ENCODE data around the gene SART1. TPM values are rescaled to one million over a fixed set of nuclear protein-coding genes. Genes with fewer than 3 reads are reported as not detected.

The SART1 gene
- total RNA-seq, 1 experiment from 2014 or later, result 74.6 TPM

- no peak overlapping the region for H2AFZ ChIP-seq
- TSS peak; percentile 12 for BruUV-seq (replicated peaks)
- H3F3A ChIP-seq (ENCODE audit: insufficient read depth, low read depth), result peaks cover 53% of the 10 kb centered on the region
- DNase-seq, result peak; percentile 97 to 100
- H3K4me3 ChIP-seq, result peak overlapping the region; percentile 1; the same call in 1 of the 2 replicates
- 0 out of 2 replicates have a peak, but pooled peaks cover 4% of the 10 kb centered on the region for H3K79me2 ChIP-seq (ENCODE audit: low read depth)
- H3K4me2 ChIP-seq, result peak overlapping the region; percentile 75
- intact Hi-C loops (cut with micrococcal nuclease; ENCODE audit: unreplicated experiment), result loop anchor here (1.0 to 5.0 kb wide), 6 partner anchors 11 to 456 kb away; partner anchors contain the start of genes BANF1, EIF1AD, FAM89B and LTBP3
- ChIA-PET CTCF (interaction anchor here (0.6 to 0.8 kb wide), 3 partner anchors 9 to 35 kb away, joined by 3 to 6 read pairs (median 3); no protein-coding TSS in a partner anchor), POLR2A (ENCODE audit: unreplicated experiment) (interaction anchor here (0.6 to 0.7 kb wide), 3 partner anchors 12 to 113 kb away, joined by 3 to 29 read pairs (median 3); no protein-coding TSS in a partner anchor)
- no peaks in the 10 kb centered on the region for H4K20me1 ChIP-seq (ENCODE audit: insufficient read depth)
- no peak for TF ChIP-seq EZH2 (IDR thresholded peaks at IDR 0.05; ENCODE audit: low read depth)
- no peak for TF ChIP-seq CTCF (conservative IDR thresholded peaks at IDR 0.05)
- peak overlapping the region; percentile 43 for H3K27ac ChIP-seq
- no peaks in the 10 kb centered on the region for H3K27me3 ChIP-seq (ENCODE audit: insufficient read depth, low read depth)
- H3K4me1 ChIP-seq (replicated peaks; ENCODE audit: insufficient read depth), result peaks cover 68% of the 10 kb centered on the region
- no peaks in the 10 kb centered on the region for H3K9me3 ChIP-seq (ENCODE audit: insufficient read depth, low read depth)
- H3K9me2 ChIP-seq (ENCODE audit: insufficient read depth), result no peaks in the 10 kb centered on the region
- H3K36me3 ChIP-seq (ENCODE audit: low read depth), result no peaks in the 10 kb centered on the region
These were observed 51.6 kb downstream of the SART1 start for GRCh38 chr11:66012946-66013761.

DNA sequence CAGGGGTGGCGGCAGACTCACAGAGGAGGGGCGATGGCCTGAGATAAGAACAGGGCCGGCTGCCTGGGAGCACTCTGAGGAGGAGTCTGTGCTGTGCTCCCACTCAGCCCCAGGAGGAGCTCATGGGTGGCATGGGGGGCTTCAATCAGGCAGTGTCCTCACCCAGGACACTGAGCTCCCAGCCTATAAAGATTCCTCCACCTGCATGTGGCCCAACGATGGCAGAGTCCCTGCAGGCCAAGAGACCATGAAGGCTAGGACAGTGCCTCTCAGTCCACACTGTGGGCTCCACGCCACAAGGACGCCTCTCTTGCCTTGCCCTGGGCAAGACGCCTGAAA is 52.2 kb downstream of the SART1 start:
- no peak overlapping the region for H3K4me3 ChIP-seq
- no peak overlapping the region for H2AFZ ChIP-seq
- intact Hi-C loops (cut with micrococcal nuclease; ENCODE audit: unreplicated experiment), result loop anchor here (1.0 to 5.0 kb wide), 6 partner anchors 11 to 456 kb away; partner anchors contain the start of genes BANF1, EIF1AD, FAM89B and LTBP3
- peak overlapping the region; percentile 75 for H3K4me2 ChIP-seq
- H3K9me3 ChIP-seq (ENCODE audit: insufficient read depth, low read depth), result no peaks in the 10 kb centered on the region
- POLR2A ChIA-PET (ENCODE audit: unreplicated experiment), result no interaction called here
- CTCF ChIA-PET, result no interaction called here
- H4K20me1 ChIP-seq (ENCODE audit: insufficient read depth), result no peaks in the 10 kb centered on the region
- BruUV-seq (replicated peaks), result no TSS peak
- H3K27me3 ChIP-seq (ENCODE audit: insufficient read depth, low read depth), result no peaks in the 10 kb centered on the region
- peaks cover 62% of the 10 kb centered on the region for H3K4me1 ChIP-seq (replicated peaks; ENCODE audit: insufficient read depth)
- 0 out of 2 replicates have a peak, but pooled peaks cover 4% of the 10 kb centered on the region for H3K79me2 ChIP-seq (ENCODE audit: low read depth)
- DNase-seq, result no peak
- TF ChIP-seq EZH2 (IDR thresholded peaks at IDR 0.05; ENCODE audit: low read depth) (no peak), CTCF (conservative IDR thresholded peaks at IDR 0.05) (no peak)
- H3K36me3 ChIP-seq (ENCODE audit: low read depth), result no peaks in the 10 kb centered on the region
- peak overlapping the region; percentile 43 for H3K27ac ChIP-seq
- H3F3A ChIP-seq (ENCODE audit: insufficient read depth, low read depth), result peaks cover 47% of the 10 kb centered on the region
- H3K9me2 ChIP-seq (ENCODE audit: insufficient read depth), result no peaks in the 10 kb centered on the region

GRCh38 chr11:66014804-66015453 is 53.4 kb downstream of the SART1 start:
- peak overlapping the region; percentile 57 for H3K4me2 ChIP-seq
- H4K20me1 ChIP-seq (ENCODE audit: insufficient read depth), result no peaks in the 10 kb centered on the region
- peaks cover 40% of the 10 kb centered on the region for H3F3A ChIP-seq (ENCODE audit: insufficient read depth, low read depth)
- peak overlapping the region; percentile 38 for H3K27ac ChIP-seq
- intact Hi-C loops (cut with micrococcal nuclease; ENCODE audit: unreplicated experiment), result loop anchor here (5.0 kb wide), 4 partner anchors 252 to 458 kb away; partner anchors contain the start of genes FAM89B, LTBP3, RAB1B and ZNRD2
- ChIA-PET POLR2A (ENCODE audit: unreplicated experiment) (interaction anchor here (0.5 kb wide), 1 partner anchor 14 kb away, joined by 15 read pairs; no protein-coding TSS in a partner anchor), CTCF (no interaction called here)
- no peaks in the 10 kb centered on the region for H3K9me3 ChIP-seq (ENCODE audit: insufficient read depth, low read depth)
- H2AFZ ChIP-seq, result no peak overlapping the region
- no peak for TF ChIP-seq CTCF (conservative IDR thresholded peaks at IDR 0.05)
- TF ChIP-seq EZH2 (IDR thresholded peaks at IDR 0.05; ENCODE audit: low read depth), result no peak
- H3K4me1 ChIP-seq (replicated peaks; ENCODE audit: insufficient read depth), result peaks cover 60% of the 10 kb centered on the region
- no peak overlapping the region for H3K4me3 ChIP-seq
- BruUV-seq (replicated peaks), result TSS peak; percentile 20
- H3K79me2 ChIP-seq (ENCODE audit: low read depth), result 0 out of 2 replicates have a peak, but pooled peaks cover 4% of the 10 kb centered on the region
- H3K9me2 ChIP-seq (ENCODE audit: insufficient read depth), result no peaks in the 10 kb centered on the region
- H3K36me3 ChIP-seq (ENCODE audit: low read depth), result no peaks in the 10 kb centered on the region
- no peaks in the 10 kb centered on the region for H3K27me3 ChIP-seq (ENCODE audit: insufficient read depth, low read depth)
- no peak for DNase-seq

Data from PC-9 (cell line).